HG03045 (cell line): Measurements from ENCODE around the gene TMPRSS7.
"Not testable (repeated sequence)": the region's sequence is repeated elsewhere in the genome, so short reads cannot be mapped to it uniquely, and the experiment has no call there.

Source experiments
- ATAC-seq: cut with Tn5 transposase; IDR thresholded peaks from one replicate; pipeline ENCODE4 v1.9.1; 2021; ENCODE audit warnings: mild to moderate bottlenecking, moderate library complexity; ENCODE audit not compliant: unreplicated experiment

TMPRSS7 gene

DNA sequence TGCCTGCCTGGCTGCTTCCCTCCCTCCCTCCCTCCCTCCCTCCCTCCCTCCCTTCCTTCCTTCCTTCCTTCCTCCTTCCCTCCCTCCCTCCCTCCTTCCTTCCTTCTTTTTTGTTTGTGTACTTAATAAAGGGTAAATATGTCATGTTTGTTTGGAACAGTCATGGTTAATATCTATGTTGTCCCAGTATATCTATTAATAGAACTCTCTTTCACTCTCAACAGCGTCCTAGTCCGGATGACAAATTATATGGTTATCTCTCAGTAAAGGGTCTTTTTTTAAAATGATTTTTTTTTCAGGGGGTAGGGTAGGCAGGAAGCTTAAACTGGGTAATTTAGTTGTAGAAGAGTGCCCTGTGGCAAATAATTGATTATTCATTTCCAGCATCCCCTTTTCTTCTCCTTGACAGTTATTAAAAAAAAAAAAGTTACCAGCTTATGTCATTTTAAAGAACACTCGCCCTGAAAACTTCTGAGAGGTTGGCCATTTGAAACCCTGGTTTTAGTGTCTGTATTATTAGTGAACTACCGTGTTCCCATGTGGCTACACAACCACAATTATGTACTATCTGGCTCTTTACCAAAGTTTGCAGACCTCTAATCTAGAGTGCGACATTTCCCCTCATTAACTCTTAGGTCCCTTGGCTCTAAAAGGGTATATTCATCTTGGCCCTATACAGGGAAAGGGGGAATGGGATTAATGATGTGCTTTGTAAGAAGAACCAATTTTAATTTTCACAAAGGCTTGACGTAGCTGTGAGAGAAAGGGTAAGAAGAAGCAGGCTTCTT lies 22.1 kb upstream of the TMPRSS7 start:
- ATAC-seq, result no peak

DNA sequence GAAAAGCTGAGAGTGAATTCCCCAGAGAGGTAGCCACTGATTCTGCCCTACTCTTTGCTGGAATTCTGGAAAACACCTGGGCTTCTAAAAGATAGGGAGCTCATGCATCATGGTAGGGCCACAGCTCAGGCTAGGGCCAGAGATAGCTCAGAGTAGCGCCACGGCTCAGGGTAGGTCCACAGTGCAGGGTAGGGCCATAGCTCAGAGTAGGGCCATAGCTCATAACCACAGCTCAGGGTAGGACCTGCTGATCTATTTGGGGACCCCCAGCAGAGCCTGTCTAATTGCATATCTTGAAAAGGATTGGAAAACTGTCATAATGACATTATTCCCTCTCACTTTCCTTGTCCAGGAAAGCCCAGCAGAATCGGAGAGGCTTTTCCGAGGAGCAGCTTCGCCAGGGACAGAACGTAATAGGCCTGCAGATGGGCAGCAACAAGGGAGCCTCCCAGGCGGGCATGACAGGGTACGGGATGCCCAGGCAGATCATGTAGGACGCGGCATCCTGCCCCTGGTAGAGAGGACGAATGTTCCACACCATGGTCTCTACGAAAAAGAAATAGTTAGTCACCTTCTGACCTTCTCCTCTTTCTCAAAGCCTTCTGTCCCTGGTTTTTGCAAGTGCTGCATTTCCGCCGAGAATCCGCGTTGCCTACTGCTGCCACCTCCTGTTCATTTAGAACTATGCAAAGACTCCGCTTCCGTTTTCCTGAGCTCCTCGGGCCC lies 21.3 kb upstream of the TMPRSS7 start:
- ATAC-seq, result peak; percentile 75

DNA sequence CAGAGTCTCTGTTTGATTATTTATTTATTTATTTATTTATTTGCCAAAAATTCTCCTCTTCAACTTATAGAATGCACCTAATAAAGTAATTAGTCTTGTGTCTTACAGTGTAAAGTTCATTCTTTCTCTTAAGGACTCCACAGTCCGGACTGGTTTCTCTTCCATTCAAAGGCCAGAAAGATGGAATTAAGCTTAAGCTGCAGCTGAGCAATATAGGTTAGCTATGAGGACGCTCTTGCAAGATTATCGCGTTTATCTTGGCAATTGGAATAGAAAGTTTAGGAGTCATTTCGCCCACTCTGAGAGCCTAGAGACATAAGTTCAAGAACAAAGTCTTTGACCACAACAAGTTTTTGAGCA lies 20.8 kb upstream of the TMPRSS7 start:
- ATAC-seq, result peak; percentile 13

GRCh38 chr3:112017091-112017490 lies 17.4 kb upstream of the TMPRSS7 start:
- no peak for ATAC-seq

GRCh38 chr3:112018712-112019111 lies 15.8 kb upstream of the TMPRSS7 start:
- no peak for ATAC-seq

DNA sequence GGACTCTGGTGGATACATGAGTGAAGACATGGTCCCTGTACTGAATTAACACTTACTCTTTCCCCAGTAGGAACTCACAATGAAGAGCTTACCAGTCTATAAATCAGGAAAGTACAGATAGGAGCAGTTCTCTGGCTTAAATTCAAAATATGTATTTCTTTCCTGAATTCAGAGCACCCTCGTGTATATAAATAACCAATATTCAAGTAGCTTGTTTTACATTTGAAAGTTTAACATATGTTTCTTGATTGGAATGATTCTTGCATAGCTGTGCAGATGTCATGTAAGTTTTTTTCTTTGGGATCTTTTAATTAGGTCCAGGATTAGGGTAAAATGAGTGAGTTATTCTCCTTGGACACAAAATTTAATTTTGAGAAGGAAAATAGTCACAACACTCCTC lies 14.8 kb upstream of the TMPRSS7 start:
- no peak for ATAC-seq

- ATAC-seq, result no peak
These were observed 13.9 kb upstream of the TMPRSS7 start for GRCh38 chr3:112020674-112021085.

DNA sequence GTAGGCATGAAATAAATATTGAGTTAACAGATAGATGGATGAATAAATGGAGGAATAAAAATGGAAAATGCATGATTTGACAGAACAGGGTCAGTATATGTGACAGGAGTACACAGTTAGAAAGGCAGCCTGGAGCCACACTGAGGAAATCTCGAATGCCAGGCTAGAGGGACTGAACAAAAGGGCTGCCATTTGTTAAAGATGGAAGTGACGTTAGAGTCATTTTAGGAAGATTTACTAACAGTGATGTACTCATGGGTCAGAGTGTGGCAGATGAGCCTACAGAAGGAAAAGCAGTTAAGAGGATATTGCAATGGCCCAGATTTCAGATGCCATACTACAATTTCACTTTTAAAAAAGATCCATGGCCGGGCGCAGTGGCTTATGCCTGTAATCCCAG lies 7.4 kb upstream of the TMPRSS7 start:
- ATAC-seq, result no peak

DNA sequence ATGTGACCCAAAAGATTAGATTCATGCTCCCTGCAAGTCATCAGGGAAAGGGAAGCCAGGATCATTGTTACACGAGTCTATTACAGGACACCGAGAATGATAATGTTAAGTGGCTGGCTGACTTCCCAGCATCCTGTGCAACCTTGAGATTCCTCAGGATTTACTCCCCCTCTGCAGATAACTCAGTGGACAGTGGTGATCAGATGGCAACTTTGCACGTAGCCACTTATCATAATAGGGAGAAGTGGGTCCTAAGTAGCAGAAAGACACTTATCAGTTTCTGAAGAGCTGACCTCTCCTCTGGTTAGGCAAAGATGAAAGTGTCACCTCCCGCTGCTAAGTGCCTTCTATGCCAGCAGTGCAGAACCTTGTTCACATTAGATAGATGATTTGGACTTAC lies 6.7 kb upstream of the TMPRSS7 start:
- no peak for ATAC-seq

- no peak for ATAC-seq
These were observed 3.6 kb upstream of the TMPRSS7 start for GRCh38 chr3:112030901-112031300.

GRCh38 chr3:112032098-112032731 lies 2.3 kb upstream of the TMPRSS7 start:
- ATAC-seq, result no peak

DNA sequence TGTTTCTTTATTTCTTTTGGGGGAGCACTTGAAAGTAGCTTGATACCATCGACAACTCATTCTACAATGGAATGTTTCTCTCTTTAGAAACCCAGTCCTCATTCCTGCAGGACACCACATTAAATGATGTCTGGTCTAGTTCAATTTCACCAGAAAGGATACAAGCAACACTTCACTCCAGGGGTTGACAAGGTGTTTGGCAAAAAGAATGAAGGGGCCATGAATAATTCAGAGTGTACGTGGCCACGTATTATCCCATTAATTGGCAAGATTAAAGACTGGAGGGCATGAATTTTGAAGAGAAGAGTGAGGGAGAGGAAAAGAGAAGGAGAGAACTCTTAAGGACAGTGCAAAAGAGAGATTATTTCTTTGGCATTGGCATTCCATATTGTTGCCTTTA lies 705 bp downstream of the TMPRSS7 start:
- no peak for ATAC-seq

- ATAC-seq, result not testable (repeated sequence)
These were observed 2.7 kb downstream of the TMPRSS7 start for GRCh38 chr3:112037194-112037593.

- ATAC-seq, result no peak
These were observed 4.3 kb downstream of the TMPRSS7 start for GRCh38 chr3:112038863-112039262.

GRCh38 chr3:112041321-112041720 lies 6.8 kb downstream of the TMPRSS7 start:
- ATAC-seq, result no peak

DNA sequence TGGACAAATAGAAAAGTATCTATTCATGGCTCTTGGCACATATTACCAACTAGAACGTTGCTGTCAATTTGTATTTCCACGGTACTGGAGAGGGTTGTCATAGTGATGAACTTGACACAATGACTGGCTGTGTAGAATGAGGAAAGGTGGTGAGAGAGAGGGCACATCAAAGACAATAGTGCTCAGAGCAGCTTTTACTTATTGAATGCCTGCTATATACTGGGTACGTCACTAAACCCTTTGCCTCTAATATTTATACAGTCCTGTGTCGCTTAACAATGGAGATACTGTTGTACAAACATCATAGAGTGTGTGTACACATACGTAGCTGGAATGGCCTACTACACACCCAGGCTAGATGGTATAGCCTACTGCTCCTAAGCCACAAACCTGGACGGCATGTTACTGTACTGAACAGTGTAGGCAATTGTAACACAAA lies 8.3 kb downstream of the TMPRSS7 start:
- ATAC-seq, result no peak

GRCh38 chr3:112043621-112044201 lies 9.2 kb downstream of the TMPRSS7 start:
- ATAC-seq, result peak; percentile 85

DNA sequence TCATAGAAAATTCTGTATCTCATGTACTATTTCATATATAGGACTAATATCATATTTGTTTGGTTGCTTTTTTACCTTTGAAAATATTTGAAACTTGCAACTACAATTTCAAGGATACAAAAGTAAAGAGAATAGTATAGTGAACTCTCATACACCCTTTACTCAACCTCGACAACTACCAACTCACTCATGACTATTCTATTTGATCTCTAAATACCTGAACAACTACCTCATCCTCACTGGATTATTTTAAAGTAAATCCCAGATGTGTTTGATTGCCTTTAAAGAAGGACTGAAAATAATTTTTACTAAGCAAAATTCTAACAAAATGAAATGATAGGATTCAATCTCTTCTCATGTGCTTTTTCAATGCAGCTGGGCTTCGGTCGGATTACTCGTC lies 12.1 kb downstream of the TMPRSS7 start:
- ATAC-seq, result no peak

GRCh38 chr3:112047264-112047663 lies 12.7 kb downstream of the TMPRSS7 start:
- ATAC-seq, result no peak

- ATAC-seq, result no peak
These were observed 14.4 kb downstream of the TMPRSS7 start for GRCh38 chr3:112048911-112049310.

- no peak for ATAC-seq
These were observed 18.7 kb downstream of the TMPRSS7 start for GRCh38 chr3:112053229-112053628.
